NCI-H1105 treated with DMSO at 0.1 percent for 48 hours (cell line): Measurements from ENCODE around the gene CCDC74B.
"Not testable (repeated sequence)": the region's sequence is repeated elsewhere in the genome, so short reads cannot be mapped to it uniquely, and the experiment has no call there.

Experiments used
- DNase-seq: peaks from one replicate; lab custom pipeline; 2025; lab: John Stamatoyannopoulos, UW

CCDC74B gene

DNA sequence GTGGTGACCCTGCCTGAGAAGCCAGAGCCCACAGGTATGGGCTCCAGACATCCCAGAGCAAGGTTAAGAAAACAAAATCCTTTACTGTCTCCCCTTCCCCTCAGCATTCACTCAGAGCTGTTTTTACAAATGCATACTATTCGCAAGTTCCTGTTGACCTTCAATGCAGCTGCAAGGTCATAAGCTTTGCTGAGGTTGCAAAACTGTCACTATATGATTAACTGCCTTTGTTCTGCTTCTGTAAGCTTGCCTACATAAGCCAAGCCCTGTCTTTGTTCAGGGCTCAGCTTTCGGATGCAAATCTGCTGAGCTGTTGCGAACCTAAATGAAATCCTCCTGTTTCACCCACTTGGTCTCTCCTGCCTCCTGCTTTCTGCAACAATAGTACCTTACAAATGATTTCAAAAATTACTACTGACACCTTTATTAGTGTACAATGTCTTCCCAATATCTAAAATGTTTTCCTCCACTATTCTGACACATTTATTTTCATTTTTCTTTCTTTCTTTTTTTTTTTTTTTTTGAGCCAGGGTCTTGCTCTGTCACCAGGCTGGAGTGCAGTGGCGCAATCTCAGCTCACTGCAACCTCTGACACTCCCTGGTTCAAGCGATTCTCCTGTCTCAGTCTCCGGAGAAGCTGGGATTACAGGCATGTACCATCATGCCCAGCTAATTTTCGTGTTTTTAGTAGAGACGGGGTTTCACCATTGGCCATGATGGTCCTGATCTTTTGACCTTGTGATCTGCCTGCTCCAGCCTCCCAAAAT lies 42.1 kb downstream of the CCDC74B start:
- DNase-seq: not testable (repeated sequence)
